Pericardium fibroblast (primary cell): ENCODE measurements around the gene DTHD1. TPM values are rescaled to one million over a fixed set of nuclear protein-coding genes. Genes with fewer than 3 reads are reported as not detected.

Experiments
- total RNA-seq: library from RNA; depleted of rRNA; stranded (reverse); fragments of >200 nt; gene quantifications from 2 replicates; pipeline ENCODE4 v1.2.3, GENCODE V29; 2015

Gene DTHD1
- total RNA-seq = not detected in 2 replicates

GRCh38 chr4:36281384-36282106 lies at the start of gene DTHD1:
Gene DTHD1 (plus strand): TSS chr4:36281616. CDS start chr4:36281759, 143 bp downstream.

GRCh38 chr4:36244257-36245082 lies 36.9 kb upstream of the DTHD1 start, which contains the start of gene ARAP2:
Gene ARAP2 (minus strand): TSS chr4:36244514. CDS start chr4:36229486, 15,028 bp downstream.

Other genes starting within 250 kb of the DTHD1 start
- gene ARAP2, start 37.1 kb upstream of the DTHD1 start, total RNA-seq = 0.12 and 0.43 TPM in 2 replicates